ENCODE measurements around the gene MAGI1.

- TF ChIP-seq POLR2A (IDR thresholded peaks at IDR 0.05) (no peak), CTCF (IDR thresholded peaks at IDR 0.05) (no peak)
Measured at GRCh38 chr3:65951836-65952505, 86.7 kb downstream of the MAGI1 start.

Measured in lower leg skin (tissue), 3 donors.